PC-3 (cell line): ENCODE measurements around the gene PLEKHN1.

Experiments used
- CTCF ChIP-seq: fragments of 300-600 bp; sonication (generic); conservative IDR thresholded peaks from 2 replicates; pipeline ENCODE4 v1.5.1; 2017; ENCODE audit warnings: antibody characterized with exemption, low read depth, mild to moderate bottlenecking, low read length
- EZH2phosphoT487 ChIP-seq: fragments of 300-600 bp; sonication (generic); IDR thresholded peaks from 2 replicates; pipeline ENCODE4 v1.6.1; 2018; ENCODE audit warnings: mild to moderate bottlenecking, antibody characterized with exemption, low read length, borderline replicate concordance

DNA sequence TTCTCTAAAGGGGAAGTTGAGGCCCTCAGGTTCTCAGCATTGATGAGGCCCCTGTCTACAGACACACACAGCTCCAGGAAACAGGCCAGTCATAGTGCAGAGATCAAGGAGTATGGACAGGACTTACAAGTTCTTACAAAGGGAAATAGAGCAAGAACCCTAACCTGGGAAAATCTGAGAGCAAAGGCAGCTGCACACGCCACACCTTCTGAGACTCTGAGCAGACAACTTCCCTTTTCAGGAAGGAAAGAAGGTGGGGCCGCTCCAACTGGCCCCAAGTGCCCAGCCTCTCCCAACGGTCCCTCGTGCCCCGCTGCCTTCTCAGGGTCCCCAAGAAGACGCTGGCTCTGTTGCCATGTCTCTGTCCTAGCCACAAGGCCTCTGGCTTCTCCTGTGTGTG lies 10.8 kb upstream of the PLEKHN1 start:
- TF ChIP-seq CTCF (no peak), EZH2phosphoT487 (no peak)
